ENCODE results near the gene COX7B.

- TF ChIP-seq CTCF (IDR thresholded peaks at IDR 0.05) (no peak), EZH2 (IDR thresholded peaks at IDR 0.05) (no peak), EZH2phosphoT487 (IDR thresholded peaks at IDR 0.05) (no peak)
These were observed 6.4 kb upstream of the COX7B start for GRCh38 chrX:77892887-77893286.

All from neural progenitor cell (in vitro differentiated cells).